GM23338 (cell line): ENCODE measurements around the gene CMKLR1. TPM values are rescaled to one million over a fixed set of nuclear protein-coding genes. Genes with fewer than 3 reads are reported as not detected.

Experiments used
- ATAC-seq: fragments of 200-7000 bp; cut with Tn5 transposase; 3 replicates; pipeline ENCODE4 v1.9.1; 2020
- DNase-seq: peaks from one replicate; pipeline ENCODE4 v3.0.0-alpha.2; 2015; ENCODE audit warnings: low spot score
- H2AFZ ChIP-seq: fragments of 200-600 bp; sonication (generic); 2 replicates; pipeline ENCODE4 v1.8.0; 2016; ENCODE audit warnings: antibody characterized with exemption, mild to moderate bottlenecking, moderate library complexity
- H3F3A ChIP-seq: fragments of 200-600 bp; sonication (generic); replicated peaks from 2 replicates; pipeline ENCODE4 v1.8.0; 2017; ENCODE audit warnings: antibody characterized with exemption, mixed run types, low read depth
- H3K27ac ChIP-seq: fragments of 200-600 bp; sonication (generic); 2 replicates; pipeline ENCODE4 v1.6.1; 2016; ENCODE audit warnings: low read depth
- H3K27me3 ChIP-seq: fragments of 200-600 bp; sonication (generic); 2 replicates; pipeline ENCODE4 v1.8.0; 2016; ENCODE audit warnings: mild to moderate bottlenecking, mixed run types, moderate library complexity; ENCODE audit not compliant: insufficient read depth
- H3K36me3 ChIP-seq: fragments of 200-600 bp; sonication (generic); 2 replicates; pipeline ENCODE4 v1.8.0; 2016; ENCODE audit warnings: mild to moderate bottlenecking; ENCODE audit not compliant: insufficient read depth
- H3K4me1 ChIP-seq: fragments of 200-600 bp; sonication (generic); 2 replicates; pipeline ENCODE4 v1.8.0; 2016; ENCODE audit warnings: mild to moderate bottlenecking, moderate library complexity; ENCODE audit not compliant: insufficient read depth
- H3K4me2 ChIP-seq: fragments of 200-600 bp; sonication (generic); 2 replicates; pipeline ENCODE4 v1.7.1; 2017; ENCODE audit warnings: mixed run types
- H3K4me3 ChIP-seq: fragments of 200-600 bp; sonication (generic); 2 replicates; pipeline ENCODE4 v1.6.1; 2016; ENCODE audit warnings: mixed run types
- H3K79me2 ChIP-seq: fragments of 200-600 bp; sonication (generic); replicated peaks from 2 replicates; pipeline ENCODE4 v1.8.0; 2017; ENCODE audit warnings: mild to moderate bottlenecking; ENCODE audit not compliant: insufficient read depth
- H3K9me2 ChIP-seq: fragments of 200-600 bp; sonication (generic); 2 replicates; pipeline ENCODE4 v1.8.0; 2017; ENCODE audit not compliant: insufficient read depth
- H4K20me1 ChIP-seq: fragments of 200-600 bp; sonication (generic); replicated peaks from 2 replicates; pipeline ENCODE4 v1.8.0; 2017; ENCODE audit warnings: mild to moderate bottlenecking; ENCODE audit not compliant: insufficient read depth
- H3K27ac Mint-ChIP-seq: 2 replicates; pipeline ENCODE4 v1.8.0; 2020; ENCODE audit warnings: inconsistent platforms, mild to moderate bottlenecking, moderate library complexity, mixed read lengths
- H3K27me3 Mint-ChIP-seq: 3 replicates; pipeline ENCODE4 v1.8.0; 2022; ENCODE audit warnings: low read depth, mild to moderate bottlenecking, moderate library complexity, mixed read lengths, inconsistent platforms; ENCODE audit not compliant: insufficient read depth, poor library complexity
- H3K36me3 Mint-ChIP-seq: 3 replicates; pipeline ENCODE4 v1.8.0; 2021; ENCODE audit warnings: low read depth, mild to moderate bottlenecking, inconsistent platforms, moderate library complexity, mixed read lengths
- H3K4me1 Mint-ChIP-seq: 3 replicates; pipeline ENCODE4 v1.8.0; 2020; ENCODE audit warnings: mild to moderate bottlenecking, inconsistent platforms, mixed read lengths
- H3K4me3 Mint-ChIP-seq: 3 replicates; pipeline ENCODE4 v1.8.0; 2021; ENCODE audit warnings: moderate library complexity, mild to moderate bottlenecking, inconsistent platforms, mixed read lengths
- H3K9me3 Mint-ChIP-seq: 3 replicates; pipeline ENCODE4 v1.8.0; 2020; ENCODE audit warnings: moderate library complexity, mild to moderate bottlenecking, inconsistent platforms, mixed read lengths
- CREB1 ChIP-seq: fragments of 250-450 bp; sonication (Bioruptor Pico); IDR thresholded peaks from 2 replicates; pipeline ENCODE4 v1.5.0; 2020; ENCODE audit warnings: low read depth, mild to moderate bottlenecking, moderate library complexity
- CTCF ChIP-seq, 2 experiments: fragments of 200-600 bp in 1 of 2; sonication (generic) in 1 of 2; conservative IDR thresholded peaks; 2 replicates each; pipeline versions ENCODE4 v1.5.1 to v1.6.1; 2016 to 2017; ENCODE audit warnings: antibody characterized with exemption in 2 of 2, low read depth in 2 of 2, mild to moderate bottlenecking in 2 of 2, moderate library complexity in 1 of 2
- ETS1 ChIP-seq: IDR thresholded peaks from 2 replicates; pipeline ENCODE4 v1.6.1; 2016; ENCODE audit warnings: antibody characterized with exemption
- EZH2 ChIP-seq: fragments of 200-600 bp; sonication (generic); IDR thresholded peaks from one replicate; pipeline ENCODE4 v1.8.0; 2017; ENCODE audit warnings: antibody characterized with exemption, mild to moderate bottlenecking, low read depth; ENCODE audit not compliant: unreplicated experiment
- NANOG ChIP-seq: IDR thresholded peaks from 2 replicates; pipeline ENCODE4 v1.6.1; 2016; ENCODE audit warnings: antibody characterized with exemption, borderline replicate concordance
- STAT1 ChIP-seq: IDR thresholded peaks from one replicate; pipeline ENCODE4 v1.6.1; 2016; ENCODE audit warnings: antibody characterized with exemption; ENCODE audit not compliant: unreplicated experiment
- ZNF462 ChIP-seq: fragments of 250-450 bp; sonication (Bioruptor Pico); IDR thresholded peaks from 2 replicates; pipeline ENCODE4 v1.5.0; 2020; ENCODE audit warnings: mild to moderate bottlenecking, moderate library complexity
- polyA plus RNA-seq: library from polyadenylated mRNA; unstranded; fragments of >200 nt; fragmentation: Nextera tagmentation; extraction: Ambion mirVana; gene quantifications from 2 replicates; pipeline ENCODE4 v1.2.1, GENCODE V29; 2016
- total RNA-seq: library from RNA; depleted of rRNA; stranded (reverse); fragments of >200 nt; shearing (Covaris generic); gene quantifications from 2 replicates; pipeline ENCODE4 v1.2.3, GENCODE V29; 2014

CMKLR1 gene
- total and polyA plus RNA-seq, 2 experiments from 2014 or later = 0.40 to 2.6 TPM

GRCh38 chr12:108360057-108360456 lies 20.9 kb upstream of the CMKLR1 start:
- H3K36me3 ChIP-seq = no peaks in the 10 kb centered on the region
- H3K27me3 ChIP-seq = no peaks in the 10 kb centered on the region
- Mint-ChIP-seq H3K27ac (no peak overlapping the region), H3K4me1 (peaks cover 17% of the 10 kb centered on the region), H3K27me3 (no peaks in the 10 kb centered on the region), H3K4me3 (no peak overlapping the region), H3K9me3 (no peaks in the 10 kb centered on the region), H3K36me3 (no peaks in the 10 kb centered on the region)
- H3K4me3 ChIP-seq = no peak overlapping the region
- H3F3A ChIP-seq = no peaks in the 10 kb centered on the region
- no peak overlapping the region for H2AFZ ChIP-seq
- peaks cover 11% of the 10 kb centered on the region for H3K4me1 ChIP-seq
- H4K20me1 ChIP-seq = no peaks in the 10 kb centered on the region
- H3K79me2 ChIP-seq = no peaks in the 10 kb centered on the region
- no peak for ATAC-seq
- H3K4me2 ChIP-seq = no peak overlapping the region
- TF ChIP-seq ZNF462 (no peak), EZH2 (no peak), ETS1 (no peak), NANOG (no peak), STAT1 (no peak), CREB1 (no peak), CTCF (conservative IDR thresholded peaks at IDR 0.05; ENCODE audit: low read depth in 2 of 2) (no peak)
- 0 out of 2 replicates have a peak, but pooled peaks cover 6% of the 10 kb centered on the region for H3K9me2 ChIP-seq
- no peak overlapping the region for H3K27ac ChIP-seq
- no peak for DNase-seq
